ENCODE results near the gene PTGES. TPM values are rescaled to one million over a fixed set of nuclear protein-coding genes. Genes with fewer than 3 reads are reported as not detected.

PTGES gene
- total RNA-seq, 1 experiment from 2014 or later: 17.2 TPM

DNA sequence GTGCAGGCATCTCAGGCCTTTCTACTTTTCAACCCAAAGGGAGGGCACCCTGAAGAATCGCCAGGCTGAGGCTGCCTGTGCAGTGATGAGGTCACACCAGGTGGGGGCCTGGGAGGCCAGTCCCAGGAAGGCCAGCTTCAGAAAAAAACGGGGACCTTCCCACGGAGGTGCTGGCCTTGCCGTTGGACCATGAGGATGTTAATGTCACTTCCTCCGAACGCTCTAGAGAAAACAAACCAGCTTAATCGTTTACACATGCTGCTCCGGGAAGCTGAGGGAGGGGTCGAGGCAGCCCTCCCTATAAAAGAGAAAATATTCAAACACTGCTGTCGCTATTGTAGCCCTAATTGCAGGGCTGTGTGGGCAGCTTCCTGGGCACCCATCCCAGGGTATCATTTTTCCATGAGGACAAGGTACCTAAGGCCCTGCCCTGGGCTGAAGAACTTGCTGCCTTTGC lies 27.0 kb downstream of the PTGES start:
- ChIA-PET POLR2A (interaction anchor here (0.9 to 1.3 kb wide), 2 partner anchors 10 to 11 kb away, joined by 3 to 8 read pairs; no protein-coding TSS in a partner anchor), CTCF (interaction anchor here (0.6 to 5.9 kb wide), 11 partner anchors 12 to 100 kb away, joined by 3 to 54 read pairs (median 4); partner anchors contain the start of gene NTMT1), RAD21 (ENCODE audit: low non-redundant PET in 1 of 2, low total read pairs in 2 of 2, uncharacterized antibody in 2 of 2, unreplicated experiment in 2 of 2) (interaction anchor here in 1 of 2 experiments (1.3 kb wide), 1 partner anchor 11 kb away, joined by 4 read pairs; no protein-coding TSS in a partner anchor)
- Histone ChIP-seq H3K9me3 (ENCODE audit: control insufficient read depth in 1 of 2, insufficient read depth in 1 of 2, low read depth in 1 of 2, low read length in 2 of 2) (no peaks in the 10 kb centered on the region), H3K36me3 (ENCODE audit: control insufficient read depth in 1 of 2, insufficient read depth in 2 of 2, low read length in 2 of 2) (no peaks in the 10 kb centered on the region), H3K79me2 (ENCODE audit: insufficient read depth, low read length) (no peaks in the 10 kb centered on the region), H3K9me2 (ENCODE audit: insufficient read depth) (no peaks in the 10 kb centered on the region), H3K4me2 (ENCODE audit: low read length) (no peak overlapping the region), H3K4me1 (ENCODE audit: control insufficient read depth in 1 of 2, insufficient read depth in 2 of 2, low read length in 2 of 2) (peaks cover 0 to 10% of the 10 kb centered on the region in 2 experiments; a peak in 3 of 4 replicates), H3K4me3 (replicated peaks in 1 of 2; ENCODE audit: low read depth in 1 of 2, low read length in 2 of 2) (no peak overlapping the region), H3K27ac (ENCODE audit: low read depth, low read length) (no peak overlapping the region), H3K27me3 (ENCODE audit: insufficient read depth, low read length) (no peaks in the 10 kb centered on the region), H2AFZ (ENCODE audit: low read depth, low read length, poor library complexity, severe bottlenecking) (no peak overlapping the region), H3K9ac (ENCODE audit: low read length) (no peak overlapping the region), H4K20me1 (ENCODE audit: insufficient read depth) (no peaks in the 10 kb centered on the region)
- ATAC-seq: no peak
- TF ChIP-seq SRF (IDR thresholded peaks at IDR 0.05; ENCODE audit: low read depth) (no peak), JUND (IDR thresholded peaks at IDR 0.05) (no peak), SIN3A (IDR thresholded peaks at IDR 0.05; ENCODE audit: low read depth) (no peak), YY1 (IDR thresholded peaks at IDR 0.05; ENCODE audit: extremely low read depth, insufficient replicate concordance, low read depth, low read length) (no peak), FOSL1 (IDR thresholded peaks at IDR 0.05; ENCODE audit: low read depth) (no peak), CEBPB (IDR thresholded peaks at IDR 0.05; ENCODE audit: low read depth) (no peak), SP1 (IDR thresholded peaks at IDR 0.05; ENCODE audit: low read depth) (no peak), ELF1 (IDR thresholded peaks at IDR 0.05; ENCODE audit: borderline replicate concordance, low read depth) (no peak), RAD21 (IDR thresholded peaks at IDR 0.05; ENCODE audit: low read depth) (no peak), TCF7L2 (IDR thresholded peaks at IDR 0.05; ENCODE audit: borderline replicate concordance, extremely low read depth, insufficient read depth, insufficient read length) (no peak)
- TF ChIP-seq, protein P1, sequence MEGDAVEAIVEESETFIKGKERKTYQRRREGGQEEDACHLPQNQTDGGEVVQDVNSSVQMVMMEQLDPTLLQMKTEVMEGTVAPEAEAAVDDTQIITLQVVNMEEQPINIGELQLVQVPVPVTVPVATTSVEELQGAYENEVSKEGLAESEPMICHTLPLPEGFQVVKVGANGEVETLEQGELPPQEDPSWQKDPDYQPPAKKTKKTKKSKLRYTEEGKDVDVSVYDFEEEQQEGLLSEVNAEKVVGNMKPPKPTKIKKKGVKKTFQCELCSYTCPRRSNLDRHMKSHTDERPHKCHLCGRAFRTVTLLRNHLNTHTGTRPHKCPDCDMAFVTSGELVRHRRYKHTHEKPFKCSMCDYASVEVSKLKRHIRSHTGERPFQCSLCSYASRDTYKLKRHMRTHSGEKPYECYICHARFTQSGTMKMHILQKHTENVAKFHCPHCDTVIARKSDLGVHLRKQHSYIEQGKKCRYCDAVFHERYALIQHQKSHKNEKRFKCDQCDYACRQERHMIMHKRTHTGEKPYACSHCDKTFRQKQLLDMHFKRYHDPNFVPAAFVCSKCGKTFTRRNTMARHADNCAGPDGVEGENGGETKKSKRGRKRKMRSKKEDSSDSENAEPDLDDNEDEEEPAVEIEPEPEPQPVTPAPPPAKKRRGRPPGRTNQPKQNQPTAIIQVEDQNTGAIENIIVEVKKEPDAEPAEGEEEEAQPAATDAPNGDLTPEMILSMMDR (IDR thresholded peaks at IDR 0.05 in 2 of 3, conservative IDR thresholded peaks at IDR 0.05 in 1 of 3; ENCODE audit: borderline replicate concordance in 1 of 3, insufficient read depth in 1 of 3, low read depth in 2 of 3, low read length in 2 of 3): no peak
- intact Hi-C loops (cut with micrococcal nuclease): loop anchor here (1.0 to 10.0 kb wide), 3 partner anchors 57 to 369 kb away; partner anchors contain the start of gene ASB6
- no peak for DNase-seq (ENCODE audit: low read depth, low spot score)
- no TSS peak for BruUV-seq (replicated peaks)

Data from HCT116 (cell line).